GM21515 (cell line): ENCODE measurements around the gene KLRF1.

Experiments used
- ATAC-seq: cut with Tn5 transposase; IDR thresholded peaks from one replicate; pipeline ENCODE4 v1.9.1; 2021; ENCODE audit not compliant: unreplicated experiment

Gene KLRF1

GRCh38 chr12:9808504-9808903 is 18.8 kb upstream of the KLRF1 start:
- ATAC-seq, result no peak

- no peak for ATAC-seq
Observed at GRCh38 chr12:9809338-9809737, 17.9 kb upstream of the KLRF1 start.

- no peak for ATAC-seq
Observed at GRCh38 chr12:9809866-9810265, 17.4 kb upstream of the KLRF1 start.

- ATAC-seq, result no peak
Observed at GRCh38 chr12:9810671-9811070, 16.6 kb upstream of the KLRF1 start.

GRCh38 chr12:9811621-9812020 is 15.7 kb upstream of the KLRF1 start:
- no peak for ATAC-seq

- ATAC-seq, result peak; percentile 89
Observed at GRCh38 chr12:9813821-9814798, 13.2 kb upstream of the KLRF1 start.

- ATAC-seq, result no peak
Observed at GRCh38 chr12:9820281-9820930, 6.9 kb upstream of the KLRF1 start.

GRCh38 chr12:9829483-9829882 is 2.2 kb downstream of the KLRF1 start:
- no peak for ATAC-seq

- no peak for ATAC-seq
Observed at GRCh38 chr12:9829982-9830381, 2.7 kb downstream of the KLRF1 start.

- no peak for ATAC-seq
Observed at GRCh38 chr12:9831720-9832119, 4.4 kb downstream of the KLRF1 start.

- no peak for ATAC-seq
Observed at GRCh38 chr12:9843407-9843806, 16.1 kb downstream of the KLRF1 start.

GRCh38 chr12:9848899-9849298 is 21.6 kb downstream of the KLRF1 start:
- ATAC-seq, result no peak

- ATAC-seq, result no peak
Observed at GRCh38 chr12:9851050-9851449, 23.8 kb downstream of the KLRF1 start.

- ATAC-seq, result no peak
Observed at GRCh38 chr12:9851927-9852326, 24.6 kb downstream of the KLRF1 start.

- no peak for ATAC-seq
Observed at GRCh38 chr12:9856151-9856550, 28.9 kb downstream of the KLRF1 start.

GRCh38 chr12:9856894-9857293 is 29.6 kb downstream of the KLRF1 start:
- ATAC-seq, result no peak

- ATAC-seq, result no peak
Observed at GRCh38 chr12:9858135-9858534, 30.9 kb downstream of the KLRF1 start.

- ATAC-seq, result no peak
Observed at GRCh38 chr12:9864913-9865675, 37.8 kb downstream of the KLRF1 start.

GRCh38 chr12:9866860-9867269 is 39.6 kb downstream of the KLRF1 start:
- no peak for ATAC-seq

- no peak for ATAC-seq
Observed at GRCh38 chr12:9867531-9867930, 40.2 kb downstream of the KLRF1 start.

- no peak for ATAC-seq
Observed at GRCh38 chr12:9868311-9868801, 41.1 kb downstream of the KLRF1 start.
